Measurements from ENCODE around the gene ERICH6.
A peak's percentile ranks its signal among the peaks of the same experiment; 100 is the strongest.

ERICH6 gene

GRCh38 chr3:150703756-150704344 lies at the start of gene ERICH6:
TSS of gene ERICH6 (minus strand) at chr3:150703920. CDS start at chr3:150703898, 22 bp downstream.
- peak; percentile 80 to 85 for DNase-seq

- no peak for DNase-seq
Observed at GRCh38 chr3:150751781-150752263, 48.1 kb upstream of the ERICH6 start.

DNA sequence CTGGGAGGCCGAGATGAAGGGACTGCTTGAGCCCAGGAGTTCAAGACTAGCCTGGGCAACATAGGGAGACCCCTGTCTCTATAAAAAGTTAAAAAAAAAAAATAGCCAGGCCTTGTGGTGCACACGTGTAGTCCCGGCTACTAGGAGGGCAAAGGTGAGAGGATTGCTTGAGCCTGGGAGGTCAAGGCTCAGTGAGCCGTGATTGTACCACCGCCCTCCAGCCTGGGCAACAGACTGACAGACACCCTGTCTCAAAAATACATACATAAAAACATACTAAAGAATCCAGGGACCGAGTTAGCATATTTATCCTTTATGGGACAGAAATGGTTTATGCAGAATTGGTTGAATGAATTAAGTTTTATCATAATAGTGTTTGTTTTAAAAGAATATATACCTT lies 45.5 kb upstream of the ERICH6 start:
- no peak for DNase-seq

- no peak for DNase-seq
Observed at GRCh38 chr3:150748684-150749047, 44.9 kb upstream of the ERICH6 start.

- DNase-seq, result no peak
Observed at GRCh38 chr3:150747886-150748683, 44.4 kb upstream of the ERICH6 start.

DNA sequence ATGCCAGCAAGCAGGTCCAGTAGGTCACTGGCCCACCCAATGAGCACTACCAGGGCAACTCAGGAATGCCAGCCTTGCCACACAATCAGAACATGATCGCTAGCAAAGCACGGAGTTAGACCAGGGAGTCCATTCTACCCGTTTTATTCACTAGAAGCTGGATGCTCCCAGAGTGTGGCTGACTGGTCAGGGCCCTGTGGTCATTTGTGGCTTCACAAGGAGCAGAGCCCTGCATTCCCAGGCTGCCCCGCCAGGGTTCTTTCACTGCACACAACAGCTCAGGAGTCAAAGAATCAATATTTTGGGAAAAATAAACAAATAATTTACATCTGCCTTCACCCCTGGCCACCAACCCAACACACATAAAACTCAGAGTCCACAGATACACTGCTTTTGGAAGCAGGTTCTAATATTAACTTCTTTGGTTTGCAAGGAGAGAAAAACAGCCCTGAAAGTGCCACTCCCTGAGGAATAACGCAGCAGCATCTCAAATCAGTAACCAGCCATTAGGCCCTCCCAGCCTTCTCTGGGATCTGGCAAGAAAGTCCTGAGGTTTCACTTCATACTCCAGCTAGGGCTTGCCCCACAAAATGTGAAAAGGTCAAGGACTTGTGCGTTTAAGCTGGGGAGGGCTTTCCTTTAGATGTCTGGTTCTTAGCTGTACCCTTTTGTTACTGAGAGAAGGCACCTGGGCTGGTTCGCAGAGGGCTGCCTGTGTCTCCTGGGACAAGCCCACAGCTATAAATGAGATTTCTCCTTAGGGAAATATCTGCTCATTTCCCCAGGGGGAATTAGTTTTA lies 43.3 kb upstream of the ERICH6 start:
- DNase-seq, result no peak

GRCh38 chr3:150745832-150746231 lies 42.1 kb upstream of the ERICH6 start:
- DNase-seq, result no peak

GRCh38 chr3:150744919-150745211 lies 41.1 kb upstream of the ERICH6 start:
- no peak for DNase-seq

DNA sequence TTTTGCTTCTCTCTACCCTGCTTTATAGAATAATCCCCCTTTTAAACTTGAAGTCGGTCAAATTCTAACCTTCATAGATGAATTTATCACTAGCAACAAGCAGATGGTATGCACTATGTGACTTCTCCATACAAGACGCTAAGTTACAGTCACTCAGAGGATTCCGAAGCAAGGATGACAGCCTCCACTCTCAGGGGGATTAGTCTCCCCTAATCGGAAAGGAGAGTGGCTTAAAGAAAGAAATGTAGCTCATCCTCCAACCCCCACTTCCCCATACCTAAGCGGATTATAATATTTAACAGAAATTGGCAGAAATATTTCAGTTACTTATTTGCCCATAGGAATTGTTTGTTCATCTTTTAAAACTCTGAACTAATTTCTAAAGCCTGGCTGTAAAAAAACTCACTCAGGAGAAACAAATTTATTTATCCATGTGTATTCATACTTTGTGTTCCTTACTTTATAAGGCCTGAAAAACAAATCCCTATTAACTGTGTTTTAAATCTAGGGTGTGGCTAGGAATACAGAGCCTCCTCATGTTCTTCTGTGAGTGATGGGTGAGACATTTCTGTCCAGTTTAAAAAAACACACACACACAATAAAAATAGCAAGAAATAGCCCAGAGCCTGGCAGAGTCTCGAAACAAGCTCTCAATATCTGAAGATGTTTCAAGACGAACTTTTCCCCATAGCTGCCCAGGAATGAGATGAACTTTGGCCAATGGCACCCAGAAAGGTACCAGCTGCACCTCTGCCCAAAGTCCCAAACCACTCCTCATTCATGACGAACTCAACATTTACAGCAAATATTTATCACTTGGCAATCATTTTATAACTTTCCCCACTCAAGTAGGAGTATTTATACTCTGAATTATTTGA lies 40.6 kb upstream of the ERICH6 start:
- no peak for DNase-seq

GRCh38 chr3:150743508-150743907 lies 39.8 kb upstream of the ERICH6 start:
- DNase-seq, result no peak

- no peak for DNase-seq
Observed at GRCh38 chr3:150742679-150743078, 39.0 kb upstream of the ERICH6 start.

- DNase-seq, result no peak
Observed at GRCh38 chr3:150742141-150742523, 38.4 kb upstream of the ERICH6 start.

DNA sequence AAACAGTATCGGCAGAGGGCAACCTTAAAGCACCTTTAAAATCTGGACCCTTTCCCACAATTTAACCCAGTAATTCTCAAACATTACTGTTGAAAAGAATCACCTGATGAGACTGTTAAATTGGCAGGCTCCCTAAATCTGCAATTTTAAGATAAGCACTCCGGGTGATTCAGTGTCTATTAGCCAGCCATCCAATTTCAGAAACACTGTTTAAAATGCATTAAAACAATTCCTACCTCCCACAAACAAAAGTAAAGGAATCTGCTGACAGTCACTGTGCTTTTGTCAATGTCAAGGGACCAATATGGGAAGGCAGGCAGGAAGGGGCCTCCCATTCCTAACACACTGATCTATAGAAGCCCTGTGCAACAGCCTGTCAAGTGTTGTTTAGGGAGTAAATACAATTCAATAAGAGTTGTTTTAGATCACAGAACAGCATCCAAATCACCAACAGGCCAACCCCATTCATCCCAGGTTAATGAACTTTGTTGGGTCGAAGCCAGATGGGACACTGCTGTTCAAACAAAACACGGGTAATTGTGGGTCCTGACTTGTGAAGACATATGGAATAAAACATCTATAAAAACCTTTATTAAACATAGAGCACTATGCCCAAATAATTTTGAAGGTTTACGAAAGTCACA lies 37.9 kb upstream of the ERICH6 start:
- no peak for DNase-seq

DNA sequence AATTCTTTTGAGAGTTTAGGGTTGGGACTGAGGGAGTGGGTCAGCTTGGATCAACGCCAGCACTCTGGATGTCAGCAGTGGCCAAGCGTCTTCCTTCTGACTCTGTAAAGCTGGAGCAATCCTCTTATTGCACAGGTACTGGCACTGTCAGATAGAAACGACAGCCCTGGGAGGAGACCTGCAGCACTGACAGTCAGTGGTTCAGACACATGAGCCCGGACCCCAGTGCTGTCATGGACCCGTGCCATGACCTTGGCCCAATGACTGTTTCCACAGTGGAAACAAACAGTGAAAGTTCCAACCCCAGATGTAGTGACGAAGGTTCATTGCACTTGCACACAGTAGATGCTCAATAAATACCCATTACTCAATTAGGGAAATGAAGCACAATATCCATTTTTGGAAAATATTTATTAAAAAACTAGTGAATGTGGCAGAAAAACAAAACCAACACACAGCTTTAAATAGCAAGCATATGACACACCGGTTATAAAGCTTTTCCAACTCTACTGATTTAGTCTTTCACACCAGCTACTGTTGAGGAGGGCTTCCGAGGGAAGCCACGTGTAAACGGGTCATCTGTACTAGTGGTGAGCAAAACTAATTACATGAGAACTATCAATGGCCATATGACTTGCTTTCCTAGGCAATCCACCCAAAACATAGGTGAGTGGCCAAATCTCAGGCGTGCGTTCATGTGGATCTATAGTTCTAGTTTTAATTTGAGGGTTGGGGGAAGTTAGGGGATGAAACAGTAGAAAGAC lies 37.2 kb upstream of the ERICH6 start:
- DNase-seq, result peak; percentile 35 to 60

DNA sequence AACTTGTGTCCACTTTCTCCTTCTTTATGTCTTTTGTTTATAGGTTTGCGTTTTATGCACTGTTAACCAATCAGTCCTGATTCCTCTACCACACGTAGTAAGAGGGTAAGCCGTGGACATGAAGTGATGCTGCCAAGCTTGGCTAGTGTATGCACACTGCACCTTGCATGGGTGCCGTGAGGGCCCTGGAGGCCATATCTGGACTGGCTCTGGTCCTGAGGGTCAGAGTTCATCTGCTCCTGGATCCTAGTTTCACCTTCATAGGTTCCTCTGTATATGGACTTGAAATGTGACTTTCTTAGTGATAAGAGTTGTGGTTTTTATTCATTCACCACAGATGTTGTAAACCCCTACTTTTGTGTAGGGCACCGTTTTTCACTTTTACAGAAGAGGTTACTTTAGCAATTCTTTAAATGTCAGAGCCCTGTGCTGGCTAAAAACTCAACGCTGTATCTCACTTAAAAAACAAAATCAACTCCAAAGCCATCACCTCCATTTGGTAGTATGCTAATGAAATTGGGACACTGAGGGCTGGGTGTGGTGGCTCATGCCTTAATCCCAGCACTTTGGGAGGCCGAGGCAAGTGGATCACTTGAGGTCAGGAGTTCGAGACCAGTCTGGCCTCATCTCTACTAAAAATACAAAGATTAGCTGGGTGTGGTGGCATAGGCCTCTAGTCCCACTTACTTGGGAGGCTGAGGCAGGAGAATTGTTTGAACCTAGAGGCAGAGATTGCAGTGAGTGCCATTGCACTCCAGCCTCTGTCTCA lies 36.3 kb upstream of the ERICH6 start:
- peak in 1 of 2 donors; percentile 33 for DNase-seq

- no peak for DNase-seq
Observed at GRCh38 chr3:150739200-150739863, 35.6 kb upstream of the ERICH6 start.

DNA sequence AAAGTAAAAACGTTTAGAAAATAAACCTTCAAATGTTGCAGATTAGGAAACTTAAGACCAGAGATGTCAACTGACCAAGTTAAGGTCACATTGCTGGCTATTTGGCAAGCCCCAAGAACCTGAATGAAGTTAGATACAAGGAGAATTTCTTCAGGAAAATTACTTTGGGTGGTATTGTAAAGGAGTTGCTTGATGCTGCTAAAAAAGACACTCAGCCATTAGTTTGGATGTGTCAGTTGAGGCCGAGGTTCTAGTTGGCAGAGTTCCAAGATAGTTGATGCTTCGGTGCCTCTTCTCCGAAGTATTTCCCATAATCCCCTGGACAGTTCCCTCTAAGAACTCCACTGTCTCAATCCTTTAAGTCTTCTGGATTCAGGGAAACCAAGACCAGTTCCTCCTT lies 35.0 kb upstream of the ERICH6 start:
- no peak for DNase-seq

GRCh38 chr3:150737874-150738679 lies 34.4 kb upstream of the ERICH6 start:
- peak; percentile 53 to 66 for DNase-seq

Measured in stimulated activated CD4-positive, alpha-beta T cell treated with anti-CD3 and anti-CD28 coated beads, Interleukin-2, amount 100 ng/mL, for 24 hours (primary cell).